Kidney (tissue), 14 donors: ENCODE data around the gene SCTR. TPM values are rescaled to one million over a fixed set of nuclear protein-coding genes. Genes with fewer than 3 reads are reported as not detected.

Source experiments
- DNase-seq, 5 donors: peaks; one replicate each; pipeline ENCODE4 v3.0.0-alpha.2; 2013 to 2020
- FAIRE-seq: peaks from 2 replicates; lab custom pipeline; 2012; peaks lifted over from hg19 to GRCh38; lab: Jason Lieb, UNC
- H3K27ac ChIP-seq, 2 donors: one replicate each; pipeline ENCODE4 v1.7.0; 2013; ENCODE audit warnings: low read depth in 2 of 2, low read length in 2 of 2, inconsistent platforms in 1 of 2
- H3K27me3 ChIP-seq: one replicate; pipeline ENCODE4 v1.7.1; 2013; ENCODE audit warnings: low read length, inconsistent platforms; ENCODE audit not compliant: control insufficient read depth, insufficient read depth
- H3K36me3 ChIP-seq, 3 donors: one replicate each; pipeline versions ENCODE4 v1.7.0 to v1.7.1; 2013; ENCODE audit warnings: low read length in 3 of 3, control low read depth in 1 of 3, inconsistent platforms in 1 of 3; ENCODE audit not compliant: insufficient read depth in 3 of 3, control insufficient read depth in 2 of 3
- H3K4me1 ChIP-seq, 3 donors: one replicate each; pipeline versions ENCODE4 v1.7.0 to v1.7.1; 2013; ENCODE audit warnings: low read length in 3 of 3, inconsistent platforms in 1 of 3, low read depth in 1 of 3; ENCODE audit not compliant: control insufficient read depth in 2 of 3, insufficient read depth in 2 of 3
- H3K4me3 ChIP-seq, 3 donors: one replicate each; pipeline versions ENCODE4 v1.7.0 to v1.8.1; 2013; ENCODE audit warnings: low read length in 3 of 3, control low read depth in 1 of 3, inconsistent platforms in 1 of 3
- H3K9ac ChIP-seq, 3 donors: one replicate each; pipeline versions ENCODE4 v1.7.0 to v1.7.1; 2013; ENCODE audit warnings: low read length in 3 of 3, control low read depth in 1 of 3, inconsistent platforms in 1 of 3
- H3K9me3 ChIP-seq, 3 donors: one replicate each; pipeline versions ENCODE4 v1.7.0 to v1.7.1; 2013; ENCODE audit warnings: low read length in 3 of 3, control low read depth in 1 of 3, inconsistent platforms in 1 of 3; ENCODE audit not compliant: control insufficient read depth in 2 of 3, insufficient read depth in 1 of 3
- intact Hi-C: fragments of 100-400 bp; cut with DNase I; formaldehyde crosslinking; loops from one replicate; pipeline ENCODE4 v1.11.1; 2022
- polyA plus RNA-seq: library from polyadenylated mRNA; stranded (reverse); fragments of 350-450 nt; fragmentation: Illumina TruSeq; extraction: RNeasy Lipid Tissue Mini Kit (QIAGEN cat#74804); gene quantifications from one replicate; pipeline ENCODE4 v1.2.3, GENCODE V29; 2014; ENCODE audit warnings: low read depth, low replicate concordance; ENCODE audit not compliant: insufficient read depth
- total RNA-seq: library from RNA; stranded (reverse); fragmentation: NEBNext Ultra II Directional; extraction: Animal tissue kit (Norgen Biotek cat#: 25700); gene quantifications from one replicate; pipeline ENCODE4 v1.2.1, GENCODE V29; 2021
- TF ChIP-seq, protein P1 (sequence below): IDR thresholded peaks from 3 replicates; pipeline ENCODE4 v1.5.1; 2012; ENCODE audit warnings: mild to moderate bottlenecking, moderate library complexity, borderline replicate concordance; ENCODE audit not compliant: insufficient read depth; ENCODE audit errors: extremely low read depth
- donor health status: control.
- donor health status: control.
- donor health status: control.
- donor health status: control.
- donor health status: control.
- donor health status: DM: yes; HTN: yes; CAD: no.
- donor health status: Normal renal cell carcinoma (clear cell type).

Gene SCTR
- total and polyA plus RNA-seq, 2 donors from 2014 or later: 7.3 to 15.9 TPM

DNA sequence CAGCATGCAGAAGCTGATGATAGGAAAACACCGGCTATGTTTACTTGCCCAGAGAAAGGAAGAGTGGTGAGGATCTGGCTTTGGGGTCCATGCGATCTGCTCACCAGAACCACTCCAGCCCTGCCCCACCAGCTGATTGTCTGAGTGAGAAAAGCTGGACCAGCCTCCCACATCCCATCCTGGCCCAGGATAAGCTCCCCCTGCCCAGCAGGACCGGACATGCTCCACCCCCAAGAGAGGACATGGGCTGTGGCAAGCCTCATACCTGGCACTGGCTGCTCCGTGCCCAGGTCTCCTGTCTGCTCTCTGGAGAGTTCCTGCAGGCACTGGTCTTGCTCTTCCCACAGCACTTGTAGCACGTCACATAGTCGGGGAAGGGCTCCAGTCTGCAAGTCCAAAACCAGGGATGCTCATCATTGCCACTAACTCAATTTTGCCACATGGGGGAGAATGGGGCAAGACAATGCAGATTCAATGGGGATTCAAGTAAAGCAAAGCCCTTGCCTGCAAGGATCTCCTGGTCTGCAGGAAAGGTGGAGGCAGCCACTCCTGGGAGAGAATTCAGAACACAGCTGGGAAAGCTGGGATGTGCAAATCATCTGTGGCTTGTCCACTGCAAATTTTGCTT, 30.0 kb downstream of the SCTR start:
- no peak for FAIRE-seq
- peaks cover 0 to 21% (median 16%) of the 10 kb centered on the region in 3 donors for H3K4me1 ChIP-seq
- TF ChIP-seq, protein P1, sequence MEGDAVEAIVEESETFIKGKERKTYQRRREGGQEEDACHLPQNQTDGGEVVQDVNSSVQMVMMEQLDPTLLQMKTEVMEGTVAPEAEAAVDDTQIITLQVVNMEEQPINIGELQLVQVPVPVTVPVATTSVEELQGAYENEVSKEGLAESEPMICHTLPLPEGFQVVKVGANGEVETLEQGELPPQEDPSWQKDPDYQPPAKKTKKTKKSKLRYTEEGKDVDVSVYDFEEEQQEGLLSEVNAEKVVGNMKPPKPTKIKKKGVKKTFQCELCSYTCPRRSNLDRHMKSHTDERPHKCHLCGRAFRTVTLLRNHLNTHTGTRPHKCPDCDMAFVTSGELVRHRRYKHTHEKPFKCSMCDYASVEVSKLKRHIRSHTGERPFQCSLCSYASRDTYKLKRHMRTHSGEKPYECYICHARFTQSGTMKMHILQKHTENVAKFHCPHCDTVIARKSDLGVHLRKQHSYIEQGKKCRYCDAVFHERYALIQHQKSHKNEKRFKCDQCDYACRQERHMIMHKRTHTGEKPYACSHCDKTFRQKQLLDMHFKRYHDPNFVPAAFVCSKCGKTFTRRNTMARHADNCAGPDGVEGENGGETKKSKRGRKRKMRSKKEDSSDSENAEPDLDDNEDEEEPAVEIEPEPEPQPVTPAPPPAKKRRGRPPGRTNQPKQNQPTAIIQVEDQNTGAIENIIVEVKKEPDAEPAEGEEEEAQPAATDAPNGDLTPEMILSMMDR: no peak

DNA sequence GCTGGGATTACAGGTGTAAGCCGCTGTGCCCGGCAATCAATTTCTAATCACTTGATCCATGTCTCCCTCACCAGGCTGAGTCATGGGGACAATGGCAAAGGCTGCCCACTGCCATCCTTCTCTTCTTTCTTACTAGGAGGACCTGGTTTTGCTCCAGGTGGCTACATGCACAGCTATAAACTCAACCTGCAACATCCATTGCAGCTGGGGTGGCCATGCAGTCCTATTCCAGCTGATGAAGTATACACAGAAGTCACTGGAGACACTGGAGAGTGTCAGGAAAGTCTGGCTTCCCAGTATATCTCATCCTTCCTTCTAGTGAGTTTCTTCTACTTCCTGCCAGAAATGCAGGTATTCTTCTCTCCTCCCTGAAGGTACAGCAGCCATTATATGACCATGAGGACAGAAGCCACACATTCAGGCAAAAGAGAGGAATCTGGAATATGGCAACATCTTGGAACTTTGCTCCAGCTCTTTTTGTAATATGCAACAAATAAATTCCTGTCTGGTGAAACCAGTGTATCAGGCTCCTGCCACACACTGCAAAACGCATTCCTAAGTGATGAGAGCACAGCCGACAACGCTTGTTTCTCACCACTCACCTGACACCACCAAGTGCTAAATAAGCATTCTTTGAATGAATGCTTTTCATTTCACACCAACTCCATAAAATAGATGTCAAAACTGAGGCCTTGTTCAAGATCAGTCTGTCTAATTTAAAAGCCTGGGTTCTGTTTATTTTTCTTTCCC, 32.3 kb downstream of the SCTR start:
- peaks cover 0 to 38% (median 38%) of the 10 kb centered on the region in 3 donors for H3K4me1 ChIP-seq
- TF ChIP-seq, protein P1: no peak
- FAIRE-seq: peak; percentile 50
- H3K4me3 ChIP-seq: no peak overlapping the region
- H3K27ac ChIP-seq: peak overlapping the region; percentile 93 to 95
- intact Hi-C loops: no loop called here
- no peaks in the 10 kb centered on the region for H3K27me3 ChIP-seq
- DNase-seq: peak in 4 of 5 donors; percentile 59 to 88 (median 81)
- peak overlapping the region in 1 of 3 donors; percentile 66 for H3K9ac ChIP-seq
- no peaks in the 10 kb centered on the region for H3K36me3 ChIP-seq
- no peaks in the 10 kb centered on the region for H3K9me3 ChIP-seq

More for the DNA sequence above, 30.0 kb downstream of the SCTR start:
- DNase-seq: no peak
- intact Hi-C loops: no loop called here
- Histone ChIP-seq H3K27me3 (no peaks in the 10 kb centered on the region), H3K36me3 (no peaks in the 10 kb centered on the region), H3K4me3 (no peak overlapping the region), H3K9me3 (no peaks in the 10 kb centered on the region), H3K27ac (no peak overlapping the region), H3K9ac (no peak overlapping the region)

DNA sequence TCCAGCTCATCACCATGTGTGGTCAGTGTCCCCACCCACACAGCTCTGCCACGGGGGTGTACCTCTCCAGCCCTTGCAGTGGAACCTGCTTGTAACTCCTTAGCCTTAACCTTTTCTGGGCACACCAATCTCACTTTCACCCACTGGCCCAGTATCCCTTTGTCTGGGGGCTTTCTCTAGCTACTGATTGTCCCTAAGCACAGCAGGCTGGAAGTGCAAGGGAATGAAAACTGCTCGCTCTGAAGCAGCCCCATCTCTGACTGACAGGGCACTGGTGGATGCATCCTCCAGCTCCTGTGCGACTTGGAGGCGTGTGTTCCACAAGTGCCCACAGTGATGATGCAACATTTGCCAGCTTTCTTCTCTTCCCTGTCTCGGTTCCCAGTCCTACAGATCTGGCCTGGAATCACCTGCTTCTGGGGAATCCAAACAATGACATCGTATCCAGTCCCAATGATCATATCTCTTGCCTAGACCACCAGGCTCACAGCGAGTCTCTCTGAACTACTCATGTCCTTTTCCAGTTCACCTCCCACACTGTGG, 33.6 kb downstream of the SCTR start:
- H3K4me1 ChIP-seq: peaks cover 0 to 49% (median 40%) of the 10 kb centered on the region in 3 donors
- H3K4me3 ChIP-seq: no peak overlapping the region
- DNase-seq (peak in 1 of 5 donors; percentile 37), FAIRE-seq (no peak)
- H3K36me3 ChIP-seq: no peaks in the 10 kb centered on the region
- TF ChIP-seq, protein P1: no peak
- no peaks in the 10 kb centered on the region for H3K9me3 ChIP-seq
- H3K27me3 ChIP-seq: no peaks in the 10 kb centered on the region
- peak overlapping the region in 1 of 3 donors; percentile 15 for H3K9ac ChIP-seq
- intact Hi-C loops: no loop called here
- H3K27ac ChIP-seq: peak overlapping the region; percentile 43 to 70
